ENCODE measurements around the gene CD9.
A peak's percentile ranks its signal among the peaks of the same experiment; 100 is the strongest.

Gene CD9

DNA sequence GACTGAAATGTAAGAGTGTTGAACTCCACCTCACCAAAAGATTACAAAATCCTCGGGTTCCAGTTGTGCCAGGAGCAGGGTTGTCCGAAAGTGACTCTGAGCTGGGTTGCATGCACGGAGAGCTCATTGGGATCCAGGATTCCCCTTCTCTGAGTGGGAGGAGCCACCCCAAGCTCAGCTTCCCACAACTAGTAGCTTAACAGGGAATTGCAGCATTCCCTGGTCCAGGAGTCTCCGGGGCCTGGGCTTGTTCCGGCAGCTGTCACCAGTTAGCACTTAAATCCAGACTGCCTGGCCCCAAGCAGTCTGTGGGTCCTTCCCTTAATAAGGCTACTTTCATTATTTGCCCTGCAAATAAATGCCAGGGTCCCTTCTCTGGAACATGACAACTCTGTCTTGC lies 50.1 kb downstream of the CD9 start:
- DNase-seq = no peak

DNA sequence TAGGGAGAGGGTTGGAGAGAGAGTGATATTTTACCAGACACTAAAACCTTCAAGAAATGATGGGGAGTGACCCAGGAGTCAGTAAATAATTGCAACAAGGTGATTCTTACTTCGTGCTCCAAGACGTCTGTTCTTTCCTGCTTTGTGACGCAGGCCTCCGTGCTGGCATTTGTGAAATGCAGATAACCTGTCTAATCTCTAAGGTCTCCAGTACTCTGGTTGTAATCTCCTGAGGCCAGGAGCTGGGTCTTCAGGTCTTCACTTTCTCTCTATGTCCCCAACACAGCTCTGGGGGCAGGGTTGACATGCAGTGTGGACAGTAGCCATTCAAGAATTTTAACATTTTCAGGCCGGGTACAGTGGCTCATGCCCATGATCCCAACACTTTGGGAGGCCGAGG lies 53.1 kb downstream of the CD9 start:
- no peak for DNase-seq

DNA sequence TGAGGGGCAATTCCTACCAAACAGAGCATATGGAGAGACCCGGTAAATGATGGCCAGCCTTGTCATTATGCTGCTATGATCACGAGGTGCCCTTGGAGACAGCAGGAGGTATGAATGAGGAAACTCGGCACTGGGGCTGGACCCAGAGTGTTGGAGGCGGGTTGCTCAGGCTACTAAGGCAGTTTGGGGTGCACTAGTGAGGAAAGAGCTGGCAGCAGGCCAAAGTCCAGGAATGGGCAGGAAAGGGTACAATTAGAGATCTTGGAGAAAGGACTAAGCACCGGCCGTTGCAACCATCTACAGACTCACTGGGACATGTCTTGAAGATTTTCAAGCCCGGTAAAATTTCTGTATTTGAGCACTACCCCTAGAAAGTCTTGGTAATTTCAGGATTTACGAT lies 54.3 kb downstream of the CD9 start:
- DNase-seq = no peak

DNA sequence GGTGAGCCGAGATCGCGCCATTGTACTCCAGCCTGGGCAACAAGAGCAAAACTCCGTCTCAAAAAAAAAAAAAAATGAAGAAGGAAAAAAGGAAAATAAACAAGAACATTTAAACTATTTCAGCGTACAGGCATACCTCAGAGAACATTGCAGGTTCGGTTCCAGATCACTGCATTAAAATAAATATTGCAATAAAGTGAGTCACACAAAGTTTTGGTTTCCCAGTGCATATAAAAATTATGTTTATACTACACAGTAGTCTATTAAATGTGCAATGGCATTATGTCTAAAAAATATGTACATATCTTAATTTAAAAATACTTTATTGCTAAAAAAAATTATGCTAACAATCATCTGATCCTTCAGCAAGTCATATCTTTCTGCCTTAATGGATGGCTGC lies 56.8 kb downstream of the CD9 start:
- DNase-seq = no peak

DNA sequence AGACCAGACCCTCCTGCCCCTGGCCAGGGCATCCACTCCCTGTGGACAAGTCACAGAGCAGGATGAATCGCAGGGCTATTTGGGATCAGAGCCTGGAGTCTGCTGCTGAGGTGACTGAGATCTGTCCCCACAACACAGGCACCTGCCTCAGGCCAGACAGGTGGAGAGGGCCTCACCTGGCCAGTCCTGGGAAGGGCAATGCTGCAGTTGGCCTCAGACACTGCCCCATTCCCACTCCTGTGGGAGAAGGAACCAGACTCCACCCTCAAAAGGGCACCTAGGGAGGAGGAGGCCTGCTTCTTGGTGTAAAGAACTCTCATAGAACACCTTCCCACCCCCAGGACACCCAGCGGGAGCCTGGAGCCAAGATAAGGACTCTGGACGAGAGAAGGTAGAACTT lies 62.0 kb downstream of the CD9 start:
- no peak for DNase-seq

DNA sequence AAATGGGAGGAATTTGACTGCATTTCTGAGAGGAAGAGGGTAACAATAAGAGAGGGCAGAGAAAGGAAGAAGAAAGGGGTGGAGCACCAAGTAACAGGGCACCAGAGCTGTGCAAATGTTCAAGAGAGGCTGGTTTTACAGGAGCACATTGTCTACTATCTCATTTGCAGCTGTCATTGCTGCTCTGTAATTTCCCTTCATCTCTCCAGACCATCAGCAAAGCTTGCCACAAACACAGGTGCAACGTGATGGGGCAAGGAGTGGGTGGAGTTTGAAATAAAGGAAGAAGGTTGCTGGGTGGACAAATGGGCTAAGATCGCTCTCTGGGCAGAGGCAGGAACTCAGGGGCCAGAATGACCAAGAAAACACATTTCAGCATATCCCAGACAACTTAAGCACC lies 62.4 kb downstream of the CD9 start:
- no peak for DNase-seq

DNA sequence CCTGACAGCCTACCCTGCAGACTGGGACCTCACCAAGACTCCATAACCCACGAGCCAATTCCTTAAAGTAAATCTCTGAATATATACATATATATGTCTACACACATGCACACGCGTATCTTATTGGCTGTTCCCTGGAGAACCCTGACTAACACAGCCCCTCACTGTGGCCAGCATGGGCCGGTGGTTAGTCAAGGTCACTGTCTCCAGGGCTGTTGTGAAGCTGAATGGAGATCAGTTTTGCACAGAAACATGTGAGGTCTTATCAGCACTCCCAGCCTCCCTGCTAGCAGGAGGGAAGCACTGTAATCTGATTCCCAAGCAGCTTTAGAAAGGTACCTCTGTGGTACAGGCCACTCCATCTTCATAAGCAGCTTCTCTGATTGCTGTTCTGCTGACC lies 63.7 kb downstream of the CD9 start:
- no peak for DNase-seq

DNA sequence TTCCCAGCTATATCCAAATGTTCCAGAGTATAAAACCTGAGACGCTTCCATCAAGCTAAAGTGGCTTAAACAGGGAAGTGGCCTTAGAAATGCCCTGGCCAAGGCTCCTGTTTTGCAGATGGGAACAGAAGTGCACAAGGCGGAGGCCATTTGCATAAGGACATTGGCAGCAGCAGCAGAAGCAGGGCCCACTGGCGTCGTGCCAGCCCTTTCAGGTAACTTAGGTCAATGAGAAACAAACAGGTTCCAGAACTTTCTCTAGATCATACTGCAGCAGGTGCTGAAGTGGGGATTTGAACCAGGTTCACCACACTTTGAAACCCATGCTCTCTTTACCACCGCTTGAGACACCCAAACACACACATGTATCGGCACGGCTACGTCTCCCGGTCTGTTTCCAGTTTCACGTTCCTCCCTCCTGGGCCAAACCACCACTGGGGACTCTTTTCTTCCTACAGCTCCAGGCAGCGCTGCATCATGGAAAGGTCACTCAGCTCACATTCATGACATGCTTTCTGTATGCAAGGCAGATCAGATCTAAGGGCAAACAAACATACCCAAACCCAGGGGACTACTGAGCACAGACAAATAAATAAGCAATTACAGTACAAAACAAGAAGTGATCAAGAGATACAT lies 64.3 kb downstream of the CD9 start:
- no peak for DNase-seq

DNA sequence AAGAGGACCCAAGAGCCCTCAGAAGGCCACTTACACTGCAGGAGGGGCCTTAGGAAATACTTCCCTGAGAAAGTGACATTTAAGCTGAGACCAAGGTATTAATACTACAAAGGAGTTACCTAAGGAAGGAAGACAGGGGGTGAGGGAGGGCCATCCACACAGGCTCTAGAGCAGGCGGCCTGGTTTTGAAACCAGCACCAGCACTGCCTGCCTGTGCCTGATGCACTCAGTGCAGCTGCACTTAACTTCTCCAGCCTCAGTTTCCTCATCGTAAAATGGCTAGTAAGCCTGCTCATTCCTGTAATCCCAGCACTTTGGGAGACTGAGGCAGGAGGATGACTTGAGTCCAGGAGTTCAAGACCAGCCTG lies 64.8 kb downstream of the CD9 start:
- DNase-seq = no peak

DNA sequence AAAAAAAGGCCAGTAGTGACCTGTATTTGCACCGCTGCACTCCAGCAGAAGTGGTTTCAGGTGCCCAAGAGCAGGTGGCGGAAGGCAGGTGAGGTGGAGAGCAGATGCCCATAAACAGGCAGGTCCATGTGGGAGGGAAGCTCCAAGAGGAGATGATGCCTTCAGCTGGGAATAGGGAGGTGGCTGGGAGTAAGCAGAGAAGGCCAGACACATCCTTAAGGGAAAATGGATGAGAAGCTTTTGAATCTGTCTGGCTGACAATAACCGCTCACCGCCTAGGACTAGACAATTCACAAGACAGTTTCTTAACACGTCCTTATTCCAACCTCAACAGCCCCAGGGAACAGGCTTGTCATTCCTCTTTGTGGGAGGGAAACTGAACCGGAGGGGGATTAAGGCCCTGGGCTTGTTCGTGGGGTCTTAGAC lies 66.4 kb downstream of the CD9 start:
- no peak for DNase-seq

DNA sequence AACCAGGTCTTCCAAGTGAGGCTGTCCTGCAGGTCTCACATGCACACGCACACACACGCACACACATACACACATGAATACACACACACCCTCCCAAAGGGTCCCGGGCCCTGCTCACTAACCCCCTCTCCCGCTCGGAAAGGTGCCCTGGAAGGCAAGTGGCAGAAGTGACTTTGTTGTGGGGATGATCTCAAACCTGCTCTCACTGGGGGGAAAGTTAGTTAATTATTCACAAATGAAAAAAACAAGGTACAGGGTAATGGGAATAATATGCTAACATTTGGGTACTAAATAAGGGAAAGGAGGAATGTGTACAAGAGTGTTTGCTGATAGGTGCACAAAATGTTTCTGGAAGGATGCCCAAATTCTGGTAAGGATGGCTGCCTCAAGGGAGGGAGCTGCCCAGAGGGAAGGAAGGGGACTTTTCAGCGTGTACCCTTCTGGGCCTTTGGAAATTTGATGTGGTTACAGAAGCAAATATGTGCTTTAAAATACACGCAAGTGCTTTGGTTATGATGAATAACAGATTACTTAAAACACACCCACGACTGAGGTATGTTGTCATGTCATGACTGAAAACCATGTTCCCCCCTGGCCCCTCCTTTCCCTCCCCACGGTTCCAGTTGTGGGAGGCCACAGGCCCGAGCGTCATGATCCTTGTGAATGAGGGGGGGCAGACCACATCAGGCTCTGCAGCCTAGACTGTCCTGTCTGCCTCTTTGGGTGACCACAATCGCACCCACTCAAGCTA lies 66.9 kb downstream of the CD9 start:
- DNase-seq = peak; percentile 41

DNA sequence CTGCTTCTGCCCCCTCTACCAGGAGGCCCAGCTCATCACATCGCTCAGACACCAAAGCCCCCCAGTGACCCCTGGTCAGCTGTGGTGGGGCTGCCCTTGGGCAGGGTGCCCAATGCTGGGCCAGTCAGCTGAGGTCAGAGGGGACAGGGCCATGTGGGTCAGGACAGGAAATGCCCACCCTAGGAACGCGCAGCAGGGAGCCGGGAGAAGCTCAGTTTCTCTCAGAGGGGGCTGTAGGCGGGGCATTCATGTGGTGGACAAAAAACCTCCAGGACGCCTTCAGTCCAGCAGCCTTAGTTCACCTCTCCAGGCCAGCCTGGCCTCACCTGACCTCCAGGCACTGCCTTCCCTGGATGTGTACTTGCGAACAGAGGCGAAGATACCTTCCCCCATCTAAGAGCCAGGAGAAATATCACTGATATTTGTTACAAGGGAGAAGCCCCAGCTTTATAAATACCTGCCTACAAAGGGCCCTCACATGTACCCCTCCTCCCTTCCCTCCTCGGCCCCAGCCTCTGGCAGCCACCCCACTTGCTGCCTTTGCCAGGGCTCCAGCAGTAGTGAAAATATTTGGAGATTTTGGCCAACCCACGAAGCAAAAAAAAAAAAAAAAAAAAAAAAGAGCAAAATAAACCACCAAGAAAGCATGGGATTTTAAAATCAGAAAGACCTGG lies 68.4 kb downstream of the CD9 start:
- DNase-seq = no peak

DNA sequence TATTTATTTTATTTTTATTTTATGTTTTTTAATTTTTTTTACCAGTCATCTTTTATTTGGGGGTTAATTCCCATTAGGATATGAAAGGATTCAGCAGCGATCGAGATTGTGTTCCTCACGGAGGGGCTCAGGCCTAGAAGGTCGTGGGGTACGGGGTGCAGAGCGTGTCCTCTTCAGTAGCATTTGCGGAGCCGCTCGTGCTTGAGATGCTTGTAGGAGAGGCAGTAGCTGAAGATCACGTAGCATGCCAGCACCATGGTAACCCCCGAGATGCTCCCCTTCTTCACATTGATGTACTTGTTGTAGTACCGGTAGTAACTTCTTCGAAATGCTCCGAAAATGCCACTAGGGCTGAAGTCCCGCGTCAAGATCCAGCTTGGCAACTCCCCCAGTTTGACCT lies 69.8 kb downstream of the CD9 start:
- DNase-seq = no peak

DNA sequence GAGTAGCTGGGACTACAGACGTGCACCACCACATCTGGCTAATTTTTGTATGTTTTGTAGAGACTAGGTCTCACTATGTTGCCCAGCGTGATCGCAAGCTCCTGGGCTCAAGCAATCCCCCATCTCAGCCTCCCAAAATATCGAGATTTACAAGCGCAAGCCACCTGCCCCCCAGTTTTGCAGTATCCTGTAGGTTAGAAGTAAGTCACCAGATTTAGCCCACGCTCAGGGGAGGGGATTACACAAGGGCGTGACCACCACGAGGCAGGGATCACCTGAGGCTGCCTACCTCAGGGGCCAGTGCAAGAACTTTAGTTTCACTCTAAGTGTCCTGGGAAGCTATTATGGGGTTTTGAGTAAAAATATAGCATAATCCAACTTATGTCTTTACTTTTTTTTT lies 71.1 kb downstream of the CD9 start:
- no peak for DNase-seq

DNA sequence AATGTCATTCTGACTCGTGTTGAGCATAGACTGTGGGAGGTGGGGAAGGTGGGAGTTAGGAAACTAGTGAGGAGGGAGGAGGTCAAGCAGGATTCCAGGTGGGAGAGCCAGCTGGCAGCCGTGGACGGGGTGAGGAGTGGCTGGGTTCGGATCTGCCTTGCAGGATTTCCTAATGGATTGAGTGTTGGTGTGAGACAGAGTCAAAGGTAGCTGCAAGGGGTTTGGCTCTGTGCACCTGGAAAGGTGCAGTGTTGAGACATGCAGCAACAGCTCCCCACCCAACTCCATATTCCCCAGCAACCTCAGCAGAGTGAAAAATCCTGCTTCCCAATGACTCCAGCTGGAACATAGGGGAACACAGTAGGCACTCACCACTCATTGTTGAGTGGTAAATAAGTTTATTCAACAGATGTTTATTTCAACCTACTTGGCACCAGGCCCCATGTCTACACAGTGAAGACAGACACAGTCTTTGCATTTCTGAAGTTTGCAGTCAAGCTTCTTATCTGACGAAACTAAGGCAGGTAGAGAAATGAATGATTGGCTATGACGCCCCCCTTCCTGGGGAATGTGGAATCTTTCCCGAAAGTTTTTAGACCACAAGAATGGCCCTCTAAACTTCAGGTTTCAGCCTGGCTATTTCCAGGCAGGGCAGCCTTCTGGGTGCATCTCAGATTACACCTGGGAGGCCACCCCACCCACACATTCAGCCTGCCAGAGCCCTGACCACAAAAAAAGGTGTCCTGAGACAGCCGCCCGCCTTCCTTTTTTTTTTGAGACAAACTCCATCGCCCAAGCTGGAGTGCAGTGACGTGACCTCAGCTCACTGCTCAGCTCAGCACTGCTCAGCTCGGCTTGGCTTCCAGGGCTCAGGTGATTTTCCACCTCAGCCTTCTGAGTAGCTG lies 72.4 kb downstream of the CD9 start:
- DNase-seq = no peak

DNA sequence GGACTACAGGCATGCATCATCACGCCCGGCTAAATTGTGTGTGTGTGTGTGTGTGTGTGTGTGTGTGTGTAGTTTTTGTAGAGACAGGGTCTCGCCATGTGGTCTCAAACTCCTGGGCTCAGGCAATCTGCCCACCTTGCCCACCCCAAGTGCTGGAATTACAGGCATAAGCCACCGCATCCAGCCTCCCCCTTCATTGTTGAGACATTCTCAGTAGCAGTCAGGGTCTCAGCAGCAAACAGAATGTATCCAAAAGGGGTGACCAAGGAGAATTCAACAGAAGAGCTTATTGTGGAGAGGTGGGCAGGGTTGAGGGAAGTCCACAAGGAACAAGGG lies 73.0 kb downstream of the CD9 start:
- no peak for DNase-seq

DNA sequence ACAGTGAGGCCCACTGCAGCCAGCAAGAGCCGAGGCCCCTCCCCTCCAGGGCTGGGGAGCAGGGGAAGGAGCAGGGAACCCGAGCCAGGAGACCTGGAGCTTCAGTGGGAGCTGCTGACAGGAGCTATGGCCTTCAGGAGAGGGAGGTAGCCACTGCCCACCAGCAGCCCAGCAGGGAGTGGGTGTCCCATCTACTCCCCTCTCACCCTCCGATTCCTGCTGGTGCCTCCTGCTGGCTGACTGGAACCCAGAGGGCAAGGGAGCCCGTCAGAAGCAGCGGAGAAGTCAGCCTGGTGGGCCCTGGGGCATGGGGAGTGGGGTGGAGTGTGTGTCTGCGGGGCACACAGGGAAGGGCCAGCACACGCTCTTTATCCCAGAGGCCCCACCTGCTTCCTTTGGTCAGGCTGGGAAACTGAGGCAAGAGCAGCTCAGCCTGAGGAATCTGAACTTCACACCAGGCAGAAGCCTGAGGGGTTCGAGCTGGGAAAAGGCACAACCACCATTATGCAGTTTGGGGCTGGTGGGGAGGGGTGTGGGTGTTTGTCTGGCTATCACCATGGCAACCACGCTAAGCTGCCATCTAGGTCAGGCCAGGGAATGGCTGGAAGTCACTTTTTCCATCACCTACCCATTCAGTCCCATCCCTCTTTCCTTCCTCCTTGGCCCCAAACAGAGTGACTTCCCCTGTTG lies 73.5 kb downstream of the CD9 start:
- DNase-seq = no peak

DNA sequence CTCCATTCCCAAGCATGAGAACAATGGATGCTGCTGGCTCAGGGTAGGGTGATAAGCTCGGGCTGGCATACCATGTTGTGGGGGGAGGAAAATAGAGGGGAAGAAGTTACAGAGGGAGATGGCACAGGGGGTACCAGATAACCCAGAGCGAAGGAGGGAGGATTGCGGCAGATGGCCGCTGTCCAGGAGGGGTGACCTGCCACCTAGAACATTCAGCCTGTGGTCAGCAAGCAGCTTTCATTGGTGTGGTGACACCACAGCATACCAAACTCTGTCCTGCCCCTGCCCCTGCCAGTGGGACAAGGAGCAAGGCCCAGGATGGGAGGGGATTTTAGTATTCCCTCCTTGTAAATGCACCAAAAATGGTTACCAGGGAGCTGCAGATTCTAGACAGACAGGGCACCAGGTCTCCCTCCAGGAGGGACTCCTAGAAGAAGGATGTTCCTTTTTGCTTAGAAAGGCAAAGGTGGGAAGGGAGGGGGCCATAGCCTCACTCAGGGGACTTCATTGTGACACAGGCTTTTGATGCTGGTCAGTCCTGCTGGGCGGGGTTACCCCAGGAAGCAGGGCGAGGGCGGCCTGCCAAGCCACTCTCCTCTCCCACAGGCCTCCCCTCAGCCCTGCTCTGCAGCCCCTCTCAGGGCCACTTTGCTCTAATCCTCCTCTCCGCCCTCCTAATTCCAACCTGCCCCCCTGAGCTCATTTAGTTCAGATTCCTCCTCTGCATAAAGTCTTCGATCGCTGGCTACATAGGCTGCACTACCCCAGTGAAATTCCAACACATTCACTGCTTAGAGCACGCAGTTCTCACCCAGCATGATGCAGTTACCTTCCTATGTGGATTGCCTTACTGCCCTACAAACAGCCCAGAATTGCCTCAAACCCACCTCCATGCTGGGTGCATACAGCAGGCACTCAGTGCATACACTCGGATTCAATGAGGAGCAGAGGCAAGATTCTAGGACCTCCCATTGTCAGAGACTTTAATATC lies 74.3 kb downstream of the CD9 start:
- no peak for DNase-seq

DNA sequence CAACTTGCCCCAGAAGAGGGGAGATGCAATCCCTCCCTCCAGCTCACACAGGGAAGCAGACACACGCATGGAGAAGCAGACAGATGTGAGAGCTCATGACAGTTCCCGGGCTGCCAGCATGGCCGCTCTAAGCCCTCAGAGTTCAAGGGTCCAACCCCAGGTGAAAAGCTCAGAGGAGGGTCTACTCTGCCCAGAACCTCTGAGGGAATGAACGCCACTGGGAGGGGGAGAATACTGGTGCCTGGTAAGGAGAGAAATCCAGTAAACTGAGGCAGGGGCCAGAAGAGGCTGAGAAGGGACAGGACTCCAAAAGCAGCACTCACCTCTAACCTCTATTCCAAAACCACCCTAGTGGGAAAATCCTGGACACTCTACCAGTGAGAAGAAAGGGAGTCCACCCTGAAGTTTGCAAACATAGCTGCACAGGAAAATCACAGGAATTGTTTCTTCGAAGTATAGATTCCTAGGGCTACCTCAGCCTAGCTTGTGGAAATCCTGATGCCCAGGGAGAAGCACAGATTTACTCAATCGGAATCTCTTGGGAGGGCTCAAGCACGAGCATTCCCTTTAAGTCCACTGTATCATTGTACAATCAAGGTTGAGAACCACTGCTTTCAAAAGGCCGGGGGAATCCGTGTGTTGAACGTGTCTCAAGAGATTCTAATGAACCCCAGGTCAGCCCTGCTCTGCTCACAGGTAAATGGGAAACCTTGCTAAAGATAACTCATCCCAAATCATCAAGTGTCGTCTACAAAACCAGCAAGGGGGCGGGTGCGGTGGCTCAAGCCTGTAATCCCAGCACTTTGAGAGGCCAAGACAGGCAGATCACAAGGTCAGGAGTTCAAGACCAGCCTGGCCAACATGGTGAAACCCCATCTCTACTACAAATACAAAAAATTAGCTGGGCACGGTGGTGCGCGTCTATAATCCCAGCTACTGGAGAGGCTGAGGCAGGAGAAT lies 76.0 kb downstream of the CD9 start:
- no peak for DNase-seq

DNA sequence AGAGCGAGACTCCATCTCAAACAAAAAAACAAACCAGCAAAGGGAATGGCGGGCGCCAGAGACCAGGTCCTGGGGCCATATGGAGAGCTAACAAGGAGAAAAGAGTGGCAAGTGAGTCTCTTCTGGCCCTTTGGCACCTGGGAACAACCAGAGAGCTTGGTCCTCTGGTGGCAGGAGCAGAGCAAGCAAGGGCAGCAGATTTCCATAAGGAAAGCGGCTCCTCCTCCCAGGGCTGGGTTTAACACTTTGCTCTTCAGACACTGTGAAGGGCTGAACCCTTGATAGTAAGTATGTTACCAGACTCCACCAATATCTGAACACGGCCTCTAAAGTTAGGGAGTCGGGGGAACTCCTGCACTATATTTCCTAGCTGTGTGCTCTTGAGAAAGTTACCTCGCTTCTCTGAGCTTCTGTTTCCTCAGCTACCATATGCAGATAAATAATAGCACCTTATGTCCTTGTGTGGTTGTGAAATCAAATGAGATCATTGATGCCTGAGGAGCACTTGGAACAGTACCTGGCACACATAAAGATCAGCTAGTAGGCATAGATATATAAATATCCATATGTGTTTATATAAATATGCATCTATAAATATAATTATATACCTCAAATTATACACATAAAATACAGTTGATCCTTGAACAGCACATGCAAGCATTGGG lies 76.9 kb downstream of the CD9 start:
- no peak for DNase-seq
